ENCODE results near the gene ENTPD2.
A peak's percentile ranks its signal among the peaks of the same experiment; 100 is the strongest.

The ENTPD2 gene

GRCh38 chr9:137062384-137062783, 8.5 kb upstream of the ENTPD2 start:
- no peak overlapping the region for H3K4me3 ChIP-seq (ENCODE audit: low read length)
- DNase-seq (ENCODE audit: low read depth), result no peak
- no peak for TF ChIP-seq CTCF (conservative IDR thresholded peaks at IDR 0.05; ENCODE audit: low read depth, low read length)

DNA sequence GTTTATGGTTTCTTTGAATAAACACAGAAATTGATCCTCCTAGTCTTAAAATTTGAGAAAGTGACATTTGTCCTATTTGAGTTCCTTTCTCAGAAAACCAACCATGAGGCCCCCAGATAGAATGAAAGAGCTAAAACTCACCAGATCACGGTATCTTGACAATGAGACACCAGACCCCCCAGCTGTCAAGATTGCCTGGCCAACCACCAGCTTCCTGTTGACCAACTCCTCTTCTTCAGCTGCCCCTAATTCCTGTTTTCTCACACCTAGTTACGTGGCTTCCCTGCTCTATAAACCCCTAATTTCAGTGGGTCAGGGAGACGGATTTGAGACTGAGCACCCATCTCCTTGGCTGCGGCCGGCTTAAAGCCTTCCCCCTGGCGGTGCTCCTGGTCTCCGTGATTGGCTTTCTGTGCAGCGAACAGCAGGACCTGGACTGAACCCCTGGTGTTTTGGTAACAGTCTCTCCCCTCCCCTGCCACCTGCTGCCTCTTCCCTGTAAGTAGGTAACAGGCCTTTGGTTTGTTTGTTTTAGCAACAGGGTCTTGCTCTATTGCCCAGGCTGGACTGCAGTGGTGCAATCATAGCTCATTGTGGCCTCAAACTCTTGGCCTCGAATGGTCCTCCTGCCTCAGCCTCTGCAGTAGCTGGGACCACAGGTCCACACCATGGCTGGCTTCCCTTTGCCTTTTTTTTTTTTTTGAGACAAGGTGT, 4.8 kb upstream of the ENTPD2 start:
- no peak overlapping the region for H3K4me3 ChIP-seq (ENCODE audit: low read length)
- no peak for TF ChIP-seq CTCF (conservative IDR thresholded peaks at IDR 0.05; ENCODE audit: low read depth, low read length)
- DNase-seq (ENCODE audit: low read depth), result no peak

GRCh38 chr9:137057545-137057944, 3.7 kb upstream of the ENTPD2 start:
- TF ChIP-seq CTCF (conservative IDR thresholded peaks at IDR 0.05; ENCODE audit: low read depth, low read length), result no peak
- DNase-seq (ENCODE audit: low read depth), result no peak
- H3K4me3 ChIP-seq (ENCODE audit: low read length), result no peak overlapping the region

- no peak for DNase-seq (ENCODE audit: low read depth)
- no peak overlapping the region for H3K4me3 ChIP-seq (ENCODE audit: low read length)
- TF ChIP-seq CTCF (conservative IDR thresholded peaks at IDR 0.05; ENCODE audit: low read depth, low read length), result no peak
Observed at GRCh38 chr9:137056739-137057415, 3.0 kb upstream of the ENTPD2 start.

GRCh38 chr9:137055385-137056364, 1.8 kb upstream of the ENTPD2 start:
- DNase-seq (ENCODE audit: low read depth), result peak; percentile 41
- no peak for TF ChIP-seq CTCF (conservative IDR thresholded peaks at IDR 0.05; ENCODE audit: low read depth, low read length)
- no peak overlapping the region for H3K4me3 ChIP-seq (ENCODE audit: low read length)

- no peak for DNase-seq (ENCODE audit: low read depth)
- H3K4me3 ChIP-seq (ENCODE audit: low read length), result no peak overlapping the region
- no peak for TF ChIP-seq CTCF (conservative IDR thresholded peaks at IDR 0.05; ENCODE audit: low read depth, low read length)
Observed at GRCh38 chr9:137054932-137055384, 1.1 kb upstream of the ENTPD2 start.
